ENCODE data around the gene GABRB2.

GRCh38 chr5:161539016-161539415, 7.5 kb downstream of the GABRB2 start:
- TF ChIP-seq YY1 (IDR thresholded peaks at IDR 0.05) (no peak), REST (IDR thresholded peaks at IDR 0.05) (no peak)

All from liver (tissue), 1 donor.